Measurements from ENCODE around the gene MCC.

The MCC gene

GRCh38 chr5:113361701-113362100 lies 126.6 kb downstream of the MCC start:
- in situ Hi-C loops (cut with MboI; ENCODE audit: low sequenced_read_pairs, unreplicated experiment): no loop called here
- no peak for TF ChIP-seq CTCF (IDR thresholded peaks at IDR 0.05; ENCODE audit: borderline replicate concordance, control extremely low read depth, extremely low read depth, insufficient read depth, missing control alignments)
- DNase-seq (ENCODE audit: low spot score): no peak

- TF ChIP-seq CTCF (IDR thresholded peaks at IDR 0.05; ENCODE audit: borderline replicate concordance, control extremely low read depth, extremely low read depth, insufficient read depth, missing control alignments): no peak
- in situ Hi-C loops (cut with MboI; ENCODE audit: low sequenced_read_pairs, unreplicated experiment): no loop called here
- no peak for DNase-seq (ENCODE audit: low spot score)
These were observed 128.8 kb downstream of the MCC start for GRCh38 chr5:113359419-113359818.

GRCh38 chr5:113358696-113359095 lies 129.6 kb downstream of the MCC start:
- in situ Hi-C loops (cut with MboI; ENCODE audit: low sequenced_read_pairs, unreplicated experiment): no loop called here
- DNase-seq (ENCODE audit: low spot score): no peak
- TF ChIP-seq CTCF (IDR thresholded peaks at IDR 0.05; ENCODE audit: borderline replicate concordance, control extremely low read depth, extremely low read depth, insufficient read depth, missing control alignments): no peak

- no peak for DNase-seq (ENCODE audit: low spot score)
- in situ Hi-C loops (cut with MboI; ENCODE audit: low sequenced_read_pairs, unreplicated experiment): no loop called here
- no peak for TF ChIP-seq CTCF (IDR thresholded peaks at IDR 0.05; ENCODE audit: borderline replicate concordance, control extremely low read depth, extremely low read depth, insufficient read depth, missing control alignments)
These were observed 130.4 kb downstream of the MCC start for GRCh38 chr5:113357696-113358476.

GRCh38 chr5:113356487-113356886 lies 131.8 kb downstream of the MCC start:
- in situ Hi-C loops (cut with MboI; ENCODE audit: low sequenced_read_pairs, unreplicated experiment): no loop called here
- no peak for DNase-seq (ENCODE audit: low spot score)
- no peak for TF ChIP-seq CTCF (IDR thresholded peaks at IDR 0.05; ENCODE audit: borderline replicate concordance, control extremely low read depth, extremely low read depth, insufficient read depth, missing control alignments)

- no peak for TF ChIP-seq CTCF (IDR thresholded peaks at IDR 0.05; ENCODE audit: borderline replicate concordance, control extremely low read depth, extremely low read depth, insufficient read depth, missing control alignments)
- in situ Hi-C loops (cut with MboI; ENCODE audit: low sequenced_read_pairs, unreplicated experiment): no loop called here
- no peak for DNase-seq (ENCODE audit: low spot score)
These were observed 134.2 kb downstream of the MCC start for GRCh38 chr5:113354055-113354454.

Data from GM13976 (cell line).